Fibroblast of lung (primary cell): ENCODE measurements around the gene PCDHA1.

ENCODE experiments used
- CTCF ChIP-seq, 2 donors: IDR thresholded peaks in 1 of 2; conservative IDR thresholded peaks in 1 of 2; 1 replicate in 1 of 2; 2 replicates in 1 of 2; pipeline ENCODE4 v1.5.1; 2011 to 2012; ENCODE audit warnings: low read length in 2 of 2, control low read depth in 1 of 2, inconsistent platforms in 1 of 2, low read depth in 1 of 2, mild to moderate bottlenecking in 1 of 2
- EZH2 ChIP-seq: IDR thresholded peaks from 2 replicates; pipeline ENCODE4 v1.5.1; 2012; ENCODE audit warnings: low read length, control low read depth, mild to moderate bottlenecking; ENCODE audit errors: missing control alignments

GRCh38 chr5:140785905-140786686 is at the start of gene PCDHA1:
- TF ChIP-seq EZH2 (no peak), CTCF (conservative IDR thresholded peaks at IDR 0.05 in 1 of 2, IDR thresholded peaks at IDR 0.05 in 1 of 2; ENCODE audit: low read depth in 1 of 2, low read length in 2 of 2) (no peak)
